ENCODE results near the gene CNTFR.

The CNTFR gene

GRCh38 chr9:34520505-34521385 lies 68.8 kb downstream of the CNTFR start:
- Histone ChIP-seq H3K79me2 (ENCODE audit: control insufficient read depth, low read length) (no peaks in the 10 kb centered on the region), H4K20me1 (ENCODE audit: control insufficient read depth, insufficient read depth, low read depth, low read length) (no peaks in the 10 kb centered on the region), H3K9me2 (replicated peaks; ENCODE audit: control insufficient read depth, low read length) (no peaks in the 10 kb centered on the region), H3K36me3 (ENCODE audit: control insufficient read depth, low read length) (no peaks in the 10 kb centered on the region), H3K4me2 (ENCODE audit: low read length) (no peak overlapping the region), H3K9me3 (ENCODE audit: control insufficient read depth, insufficient read depth, low read length) (no peaks in the 10 kb centered on the region), H3K4me1 (ENCODE audit: control insufficient read depth, low read length) (peaks cover 20% of the 10 kb centered on the region), H3K27me3 (ENCODE audit: control insufficient read depth, low read length) (peaks cover 45% of the 10 kb centered on the region), H3K27ac (ENCODE audit: low read depth, low read length) (no peak overlapping the region), H3K4me3 (ENCODE audit: low read length) (no peak overlapping the region), H3F3A (ENCODE audit: control insufficient read depth, insufficient read depth) (no peaks in the 10 kb centered on the region)
- TF ChIP-seq EZH2phosphoT487 (IDR thresholded peaks at IDR 0.05; ENCODE audit: borderline replicate concordance, low read length) (no peak), CTCF (IDR thresholded peaks at IDR 0.05; ENCODE audit: low read depth, low read length, poor library complexity, severe bottlenecking) (no peak)

GRCh38 chr9:34520096-34520495 lies 69.4 kb downstream of the CNTFR start:
- H3K9me2 ChIP-seq (replicated peaks; ENCODE audit: control insufficient read depth, low read length) = no peaks in the 10 kb centered on the region
- no peaks in the 10 kb centered on the region for H3F3A ChIP-seq (ENCODE audit: control insufficient read depth, insufficient read depth)
- H3K4me3 ChIP-seq (ENCODE audit: low read length) = no peak overlapping the region
- H4K20me1 ChIP-seq (ENCODE audit: control insufficient read depth, insufficient read depth, low read depth, low read length) = no peaks in the 10 kb centered on the region
- TF ChIP-seq CTCF (IDR thresholded peaks at IDR 0.05; ENCODE audit: low read depth, low read length, poor library complexity, severe bottlenecking) (no peak), EZH2phosphoT487 (IDR thresholded peaks at IDR 0.05; ENCODE audit: borderline replicate concordance, low read length) (no peak)
- H3K4me2 ChIP-seq (ENCODE audit: low read length) = no peak overlapping the region
- H3K27ac ChIP-seq (ENCODE audit: low read depth, low read length) = no peak overlapping the region
- H3K27me3 ChIP-seq (ENCODE audit: control insufficient read depth, low read length) = peaks cover 40% of the 10 kb centered on the region
- H3K4me1 ChIP-seq (ENCODE audit: control insufficient read depth, low read length) = peaks cover 20% of the 10 kb centered on the region
- H3K36me3 ChIP-seq (ENCODE audit: control insufficient read depth, low read length) = no peaks in the 10 kb centered on the region
- no peaks in the 10 kb centered on the region for H3K9me3 ChIP-seq (ENCODE audit: control insufficient read depth, insufficient read depth, low read length)
- H3K79me2 ChIP-seq (ENCODE audit: control insufficient read depth, low read length) = no peaks in the 10 kb centered on the region

DNA sequence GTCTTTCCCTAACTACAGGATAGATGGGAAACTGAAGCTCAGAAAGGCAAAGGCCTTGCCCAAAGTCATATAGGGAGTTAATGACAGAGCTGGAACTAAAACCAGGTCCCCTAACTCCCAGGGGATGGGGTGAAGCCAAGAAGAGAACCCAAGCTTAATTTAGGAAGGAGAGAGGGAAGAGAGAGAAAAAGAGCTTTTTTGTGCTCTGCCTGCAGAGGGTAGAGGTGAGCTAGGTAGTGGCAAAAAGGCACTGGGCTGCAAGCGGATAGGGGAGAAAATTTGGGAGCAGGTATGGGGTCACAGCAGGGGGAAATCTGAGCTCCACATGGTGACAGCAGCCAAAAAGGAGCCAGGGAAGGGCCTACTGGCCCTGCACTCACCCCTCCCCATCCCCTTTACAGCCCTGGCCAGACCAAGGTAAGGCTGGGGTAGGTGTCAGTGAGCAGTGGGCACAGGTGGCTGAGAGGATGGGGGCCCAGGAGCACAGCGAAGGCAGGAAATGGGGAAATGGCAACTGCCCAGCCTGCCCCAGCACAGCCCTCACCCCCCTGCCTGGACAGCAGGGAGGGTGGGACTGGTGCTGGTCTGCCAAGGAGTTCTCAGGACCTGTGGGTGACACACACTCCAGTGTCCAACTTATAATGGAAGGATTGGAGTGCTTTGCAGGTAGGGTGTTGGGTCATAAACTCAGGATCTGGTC lies 70.1 kb downstream of the CNTFR start:
- Histone ChIP-seq H3K4me3 (ENCODE audit: low read length) (no peak overlapping the region), H3K27ac (ENCODE audit: low read depth, low read length) (no peak overlapping the region), H3K4me2 (ENCODE audit: low read length) (no peak overlapping the region), H3K4me1 (ENCODE audit: control insufficient read depth, low read length) (peaks cover 20% of the 10 kb centered on the region), H3K9me3 (ENCODE audit: control insufficient read depth, insufficient read depth, low read length) (no peaks in the 10 kb centered on the region), H3K9me2 (replicated peaks; ENCODE audit: control insufficient read depth, low read length) (no peaks in the 10 kb centered on the region), H3F3A (ENCODE audit: control insufficient read depth, insufficient read depth) (no peaks in the 10 kb centered on the region), H4K20me1 (ENCODE audit: control insufficient read depth, insufficient read depth, low read depth, low read length) (no peaks in the 10 kb centered on the region), H3K27me3 (ENCODE audit: control insufficient read depth, low read length) (peaks cover 34% of the 10 kb centered on the region), H3K79me2 (ENCODE audit: control insufficient read depth, low read length) (no peaks in the 10 kb centered on the region), H3K36me3 (ENCODE audit: control insufficient read depth, low read length) (no peaks in the 10 kb centered on the region)
- TF ChIP-seq EZH2phosphoT487 (IDR thresholded peaks at IDR 0.05; ENCODE audit: borderline replicate concordance, low read length) (no peak), CTCF (IDR thresholded peaks at IDR 0.05; ENCODE audit: low read depth, low read length, poor library complexity, severe bottlenecking) (peak; percentile 29)
